ENCODE measurements around the gene UNC80. TPM values are rescaled to one million over a fixed set of nuclear protein-coding genes. Genes with fewer than 3 reads are reported as not detected.
"Not testable (repeated sequence)": the region's sequence is repeated elsewhere in the genome, so short reads cannot be mapped to it uniquely, and the experiment has no call there.

UNC80 gene
- total RNA-seq, 1 donor from 2014 or later = 2.9 TPM

- Mint-ChIP-seq H3K9me3 (no peaks in the 10 kb centered on the region), H3K36me3 (no peaks in the 10 kb centered on the region), H3K4me1 (ENCODE audit: unreplicated experiment) (no peaks in the 10 kb centered on the region), H3K4me3 (no peak overlapping the region), H3K27me3 (no peaks in the 10 kb centered on the region), H3K27ac (no peak overlapping the region)
- no peak for TF ChIP-seq CTCF (conservative IDR thresholded peaks at IDR 0.05)
- DNase-seq (ENCODE audit: extremely low spot score, unreplicated experiment) = no peak
Observed at GRCh38 chr2:209787416-209787815, 15.8 kb downstream of the UNC80 start.

- Mint-ChIP-seq H3K9me3 (no peaks in the 10 kb centered on the region), H3K27me3 (no peaks in the 10 kb centered on the region), H3K36me3 (no peaks in the 10 kb centered on the region), H3K4me3 (no peak overlapping the region), H3K4me1 (ENCODE audit: unreplicated experiment) (no peaks in the 10 kb centered on the region), H3K27ac (no peak overlapping the region)
- no peak for DNase-seq (ENCODE audit: extremely low spot score, unreplicated experiment)
- no peak for TF ChIP-seq CTCF (conservative IDR thresholded peaks at IDR 0.05)
Observed at GRCh38 chr2:209788925-209789324, 17.3 kb downstream of the UNC80 start.

- no peaks in the 10 kb centered on the region for H3K36me3 Mint-ChIP-seq
- no peak for TF ChIP-seq CTCF (conservative IDR thresholded peaks at IDR 0.05)
- no peak for DNase-seq (ENCODE audit: extremely low spot score, unreplicated experiment)
- no peaks in the 10 kb centered on the region for H3K9me3 Mint-ChIP-seq
- H3K27me3 Mint-ChIP-seq = no peaks in the 10 kb centered on the region
- H3K27ac Mint-ChIP-seq = no peak overlapping the region
- H3K4me3 Mint-ChIP-seq = no peak overlapping the region
- H3K4me1 Mint-ChIP-seq (ENCODE audit: unreplicated experiment) = no peaks in the 10 kb centered on the region
Observed at GRCh38 chr2:209790066-209790728, 18.6 kb downstream of the UNC80 start.

- Mint-ChIP-seq H3K27ac (no peak overlapping the region), H3K9me3 (no peaks in the 10 kb centered on the region), H3K4me1 (ENCODE audit: unreplicated experiment) (no peaks in the 10 kb centered on the region), H3K27me3 (no peaks in the 10 kb centered on the region), H3K4me3 (no peak overlapping the region), H3K36me3 (no peaks in the 10 kb centered on the region)
- TF ChIP-seq CTCF (conservative IDR thresholded peaks at IDR 0.05) = no peak
- DNase-seq (ENCODE audit: extremely low spot score, unreplicated experiment) = no peak
Observed at GRCh38 chr2:209791151-209791550, 19.5 kb downstream of the UNC80 start.

GRCh38 chr2:209795425-209795824 lies 23.8 kb downstream of the UNC80 start:
- not testable (repeated sequence) for H3K9me3 Mint-ChIP-seq; H3K36me3 Mint-ChIP-seq; H3K27ac Mint-ChIP-seq; H3K4me3 Mint-ChIP-seq; H3K4me1 Mint-ChIP-seq (ENCODE audit: unreplicated experiment); H3K27me3 Mint-ChIP-seq; DNase-seq (ENCODE audit: extremely low spot score, unreplicated experiment)

- Mint-ChIP-seq H3K9me3 (no peaks in the 10 kb centered on the region), H3K36me3 (no peaks in the 10 kb centered on the region), H3K27me3 (no peaks in the 10 kb centered on the region), H3K4me1 (ENCODE audit: unreplicated experiment) (peaks cover 2% of the 10 kb centered on the region), H3K27ac (no peak overlapping the region), H3K4me3 (no peak overlapping the region)
- no peak for TF ChIP-seq CTCF (conservative IDR thresholded peaks at IDR 0.05)
- DNase-seq (ENCODE audit: extremely low spot score, unreplicated experiment) = no peak
Observed at GRCh38 chr2:209805351-209805750, 33.7 kb downstream of the UNC80 start.

Measured in type B pancreatic cell (in vitro differentiated cells).